AG04450 (cell line): Measurements from ENCODE around the gene SYTL1. TPM values are rescaled to one million over a fixed set of nuclear protein-coding genes. Genes with fewer than 3 reads are reported as not detected.

Source experiments
- CTCF ChIA-PET: fragments of 300-600, 350-600 bp; formaldehyde crosslinking; extraction: SDS; loops from one replicate; lab custom pipeline; 2022; ENCODE audit warnings: antibody characterized with exemption, inconsistent platforms; lab: Charles Lee
- POLR2A ChIA-PET: fragments of 350-600 bp; formaldehyde crosslinking; extraction: SDS; loops from one replicate; lab custom pipeline; 2021; ENCODE audit warnings: antibody characterized with exemption, inconsistent platforms; lab: Yijun Ruan, JAX
- DNase-seq: peaks from one replicate; pipeline ENCODE4 v3.0.0-alpha.2; 2011; ENCODE audit warnings: low read depth, low spot score
- H3K27ac ChIP-seq: one replicate; pipeline ENCODE4 v1.5.1; 2012; ENCODE audit warnings: low read depth, low read length, control low read depth
- H3K27me3 ChIP-seq: one replicate; pipeline ENCODE4 v1.6.0; 2012; ENCODE audit warnings: low read length; ENCODE audit not compliant: control insufficient read depth, insufficient read depth
- H3K4me3 ChIP-seq: 2 replicates; pipeline ENCODE4 v1.5.1; 2011; ENCODE audit warnings: mild to moderate bottlenecking, low read depth, low read length, control low read depth
- H3K9me3 ChIP-seq: 2 replicates; pipeline ENCODE4 v1.5.1; 2012; ENCODE audit warnings: low read length; ENCODE audit not compliant: control insufficient read depth, insufficient read depth
- polyA plus RNA-seq: library from polyadenylated mRNA; depleted of rRNA; stranded (reverse); fragments of >200 nt; gene quantifications from 2 replicates; pipeline ENCODE4 v1.2.3, GENCODE V29; 2011
- TF ChIP-seq, protein P1 (sequence below): IDR thresholded peaks from 2 replicates; pipeline ENCODE4 v1.5.1; 2011; ENCODE audit warnings: low read depth, low read length, control low read depth, inconsistent platforms

SYTL1 gene
- polyA plus RNA-seq, 1 experiment = 0.35 TPM

DNA sequence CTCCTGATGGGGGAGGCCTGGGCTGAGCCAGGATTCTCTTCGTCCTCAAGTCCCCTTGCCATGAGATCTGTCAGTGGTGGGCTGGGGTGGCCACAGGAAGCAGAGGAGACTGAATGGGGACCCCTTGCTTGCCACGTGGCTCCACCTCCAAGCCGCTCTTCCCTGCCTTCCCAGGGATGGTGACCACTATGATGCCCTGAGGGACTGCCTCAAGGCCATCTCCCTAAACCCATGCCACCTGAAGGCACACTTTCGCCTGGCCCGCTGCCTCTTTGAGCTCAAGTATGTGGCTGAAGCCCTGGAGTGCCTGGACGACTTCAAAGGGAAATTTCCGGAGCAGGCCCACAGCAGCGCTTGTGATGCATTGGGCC lies 40.8 kb upstream of the SYTL1 start:
- Histone ChIP-seq H3K4me3 (no peak overlapping the region; the same call in 1 of the 2 replicates), H3K27ac (peak overlapping the region; percentile 97), H3K9me3 (no peaks in the 10 kb centered on the region), H3K27me3 (no peaks in the 10 kb centered on the region)
- no peak for DNase-seq
- ChIA-PET POLR2A (interaction anchor here (0.9 to 2.4 kb wide), 7 partner anchors 13 to 303 kb away, joined by 3 to 27 read pairs (median 8); partner anchors contain the start of genes AHDC1 and MAP3K6), CTCF (interaction anchor here (0.6 to 10.3 kb wide), 27 partner anchors 9 to 360 kb away, joined by 3 to 168 read pairs (median 5); partner anchors contain the start of genes AHDC1, GPR3 and MAP3K6)
- TF ChIP-seq, protein P1, sequence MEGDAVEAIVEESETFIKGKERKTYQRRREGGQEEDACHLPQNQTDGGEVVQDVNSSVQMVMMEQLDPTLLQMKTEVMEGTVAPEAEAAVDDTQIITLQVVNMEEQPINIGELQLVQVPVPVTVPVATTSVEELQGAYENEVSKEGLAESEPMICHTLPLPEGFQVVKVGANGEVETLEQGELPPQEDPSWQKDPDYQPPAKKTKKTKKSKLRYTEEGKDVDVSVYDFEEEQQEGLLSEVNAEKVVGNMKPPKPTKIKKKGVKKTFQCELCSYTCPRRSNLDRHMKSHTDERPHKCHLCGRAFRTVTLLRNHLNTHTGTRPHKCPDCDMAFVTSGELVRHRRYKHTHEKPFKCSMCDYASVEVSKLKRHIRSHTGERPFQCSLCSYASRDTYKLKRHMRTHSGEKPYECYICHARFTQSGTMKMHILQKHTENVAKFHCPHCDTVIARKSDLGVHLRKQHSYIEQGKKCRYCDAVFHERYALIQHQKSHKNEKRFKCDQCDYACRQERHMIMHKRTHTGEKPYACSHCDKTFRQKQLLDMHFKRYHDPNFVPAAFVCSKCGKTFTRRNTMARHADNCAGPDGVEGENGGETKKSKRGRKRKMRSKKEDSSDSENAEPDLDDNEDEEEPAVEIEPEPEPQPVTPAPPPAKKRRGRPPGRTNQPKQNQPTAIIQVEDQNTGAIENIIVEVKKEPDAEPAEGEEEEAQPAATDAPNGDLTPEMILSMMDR = no peak

- ChIA-PET CTCF (interaction anchor here (0.6 to 10.3 kb wide), 20 partner anchors 8 to 359 kb away, joined by 3 to 168 read pairs (median 6); partner anchors contain the start of genes AHDC1, GPR3 and MAP3K6), POLR2A (interaction anchor here (1.2 to 1.6 kb wide), 3 partner anchors 56 to 302 kb away, joined by 3 to 8 read pairs (median 7); partner anchors contain the start of gene AHDC1)
- no peak for DNase-seq
- H3K9me3 ChIP-seq = no peaks in the 10 kb centered on the region
- TF ChIP-seq, protein P1 = no peak
- H3K27me3 ChIP-seq = no peaks in the 10 kb centered on the region
- H3K27ac ChIP-seq = no peak overlapping the region
- H3K4me3 ChIP-seq = no peak overlapping the region
Observed at GRCh38 chr1:27301582-27302199, 40.1 kb upstream of the SYTL1 start.

DNA sequence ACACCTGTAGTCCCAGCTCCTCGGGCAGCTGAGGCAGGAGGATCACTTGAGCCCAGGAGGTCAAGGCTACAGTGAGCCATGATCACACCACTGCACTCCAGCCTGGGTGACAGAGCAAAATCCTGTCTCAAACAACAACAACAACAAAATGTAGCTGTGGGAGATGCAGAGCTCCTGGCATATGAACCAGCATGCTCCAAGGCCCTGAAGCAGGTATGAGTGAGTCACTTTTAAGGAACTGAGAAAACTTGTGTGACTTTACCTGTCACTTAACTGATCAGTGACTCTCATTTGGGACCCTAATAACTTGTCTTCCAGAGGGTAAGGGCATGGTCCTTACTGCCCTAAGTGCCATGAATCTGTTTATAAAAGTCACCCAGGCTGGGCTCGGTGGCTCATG lies 39.2 kb upstream of the SYTL1 start:
- H3K4me3 ChIP-seq = no peak overlapping the region
- H3K9me3 ChIP-seq = no peaks in the 10 kb centered on the region
- ChIA-PET POLR2A (interaction anchor here (1.2 kb wide), 1 partner anchor 55 kb away, joined by 3 read pairs; no protein-coding TSS in a partner anchor), CTCF (interaction anchor here (1.4 to 10.3 kb wide), 7 partner anchors 30 to 304 kb away, joined by 4 to 168 read pairs (median 75); partner anchors contain the start of genes AHDC1, GPR3 and MAP3K6)
- TF ChIP-seq, protein P1 = no peak
- no peaks in the 10 kb centered on the region for H3K27me3 ChIP-seq
- no peak for DNase-seq
- no peak overlapping the region for H3K27ac ChIP-seq

DNA sequence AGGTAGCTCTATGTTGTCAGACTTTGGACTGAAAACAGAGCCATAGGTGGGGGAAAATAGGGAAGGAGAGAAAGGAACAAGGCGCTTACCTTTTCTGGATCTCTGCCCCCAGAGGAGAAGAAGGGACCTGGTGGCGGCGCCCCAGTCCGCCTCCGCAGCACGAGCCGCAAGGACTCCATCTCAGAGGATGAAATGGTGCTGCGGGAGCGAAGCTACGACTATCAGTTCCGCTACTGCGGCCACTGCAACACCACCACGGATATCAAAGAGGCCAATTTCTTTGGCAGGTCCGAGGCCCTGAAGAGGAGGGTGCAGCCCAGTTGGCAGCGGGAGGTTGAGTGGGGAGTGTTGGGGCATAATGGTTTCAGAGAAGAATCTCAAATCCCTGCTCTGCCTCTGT lies 38.3 kb upstream of the SYTL1 start:
- POLR2A ChIA-PET = no interaction called here
- H3K4me3 ChIP-seq = no peak overlapping the region
- TF ChIP-seq, protein P1 = no peak
- CTCF ChIA-PET = interaction anchor here (0.6 to 10.3 kb wide), 5 partner anchors 13 to 303 kb away, joined by 5 to 168 read pairs (median 80); partner anchors contain the start of genes AHDC1, GPR3 and MAP3K6
- no peak overlapping the region for H3K27ac ChIP-seq
- H3K9me3 ChIP-seq = no peaks in the 10 kb centered on the region
- no peaks in the 10 kb centered on the region for H3K27me3 ChIP-seq
- no peak for DNase-seq

- TF ChIP-seq, protein P1 = no peak
- H3K27me3 ChIP-seq = no peaks in the 10 kb centered on the region
- no peaks in the 10 kb centered on the region for H3K9me3 ChIP-seq
- no peak overlapping the region for H3K4me3 ChIP-seq
- POLR2A ChIA-PET = no interaction called here
- H3K27ac ChIP-seq = no peak overlapping the region
- DNase-seq = no peak
- CTCF ChIA-PET = interaction anchor here (0.9 to 1.1 kb wide), 2 partner anchors 26 to 60 kb away, joined by 4 to 7 read pairs; no protein-coding TSS in a partner anchor
Observed at GRCh38 chr1:27306071-27306470, 35.8 kb upstream of the SYTL1 start.
